ENCODE data around the gene SZT2. TPM values are rescaled to one million over a fixed set of nuclear protein-coding genes. Genes with fewer than 3 reads are reported as not detected.
A peak's percentile ranks its signal among the peaks of the same experiment; 100 is the strongest.

Gene SZT2
- total and polyA plus RNA-seq, 2 of the 13 experiments (the other 11 are each of a cell fraction or from before 2014, with no cell fraction given): 8.0 to 8.8 TPM

- TF ChIP-seq, protein P1, sequence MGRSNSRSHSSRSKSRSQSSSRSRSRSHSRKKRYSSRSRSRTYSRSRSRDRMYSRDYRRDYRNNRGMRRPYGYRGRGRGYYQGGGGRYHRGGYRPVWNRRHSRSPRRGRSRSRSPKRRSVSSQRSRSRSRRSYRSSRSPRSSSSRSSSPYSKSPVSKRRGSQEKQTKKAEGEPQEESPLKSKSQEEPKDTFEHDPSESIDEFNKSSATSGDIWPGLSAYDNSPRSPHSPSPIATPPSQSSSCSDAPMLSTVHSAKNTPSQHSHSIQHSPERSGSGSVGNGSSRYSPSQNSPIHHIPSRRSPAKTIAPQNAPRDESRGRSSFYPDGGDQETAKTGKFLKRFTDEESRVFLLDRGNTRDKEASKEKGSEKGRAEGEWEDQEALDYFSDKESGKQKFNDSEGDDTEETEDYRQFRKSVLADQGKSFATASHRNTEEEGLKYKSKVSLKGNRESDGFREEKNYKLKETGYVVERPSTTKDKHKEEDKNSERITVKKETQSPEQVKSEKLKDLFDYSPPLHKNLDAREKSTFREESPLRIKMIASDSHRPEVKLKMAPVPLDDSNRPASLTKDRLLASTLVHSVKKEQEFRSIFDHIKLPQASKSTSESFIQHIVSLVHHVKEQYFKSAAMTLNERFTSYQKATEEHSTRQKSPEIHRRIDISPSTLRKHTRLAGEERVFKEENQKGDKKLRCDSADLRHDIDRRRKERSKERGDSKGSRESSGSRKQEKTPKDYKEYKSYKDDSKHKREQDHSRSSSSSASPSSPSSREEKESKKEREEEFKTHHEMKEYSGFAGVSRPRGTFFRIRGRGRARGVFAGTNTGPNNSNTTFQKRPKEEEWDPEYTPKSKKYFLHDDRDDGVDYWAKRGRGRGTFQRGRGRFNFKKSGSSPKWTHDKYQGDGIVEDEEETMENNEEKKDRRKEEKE (IDR thresholded peaks at IDR 0.05): no peak
- TF ChIP-seq ZNF367 (CRISPR knock-in tag; IDR thresholded peaks at IDR 0.05; ENCODE audit: borderline replicate concordance): no peak
- no peak for TF ChIP-seq SP1 (IDR thresholded peaks at IDR 0.05)
- TF ChIP-seq SP1 (CRISPR knock-in tag; IDR thresholded peaks at IDR 0.05): peak; percentile 39; the same call in 1 of the 2 replicates
- peak; percentile 53; the same call in 1 of the 2 replicates for TF ChIP-seq PBX2 (CRISPR knock-in tag; IDR thresholded peaks at IDR 0.05)
- TF ChIP-seq ZNF883 (CRISPR knock-in tag; IDR thresholded peaks at IDR 0.05; ENCODE audit: not compliant biosample characterization): peak; percentile 95
- no peak; the same call in 1 of the 2 replicates for TF ChIP-seq ZSCAN22 (CRISPR knock-in tag; IDR thresholded peaks at IDR 0.05)
- TF ChIP-seq, protein P2, sequence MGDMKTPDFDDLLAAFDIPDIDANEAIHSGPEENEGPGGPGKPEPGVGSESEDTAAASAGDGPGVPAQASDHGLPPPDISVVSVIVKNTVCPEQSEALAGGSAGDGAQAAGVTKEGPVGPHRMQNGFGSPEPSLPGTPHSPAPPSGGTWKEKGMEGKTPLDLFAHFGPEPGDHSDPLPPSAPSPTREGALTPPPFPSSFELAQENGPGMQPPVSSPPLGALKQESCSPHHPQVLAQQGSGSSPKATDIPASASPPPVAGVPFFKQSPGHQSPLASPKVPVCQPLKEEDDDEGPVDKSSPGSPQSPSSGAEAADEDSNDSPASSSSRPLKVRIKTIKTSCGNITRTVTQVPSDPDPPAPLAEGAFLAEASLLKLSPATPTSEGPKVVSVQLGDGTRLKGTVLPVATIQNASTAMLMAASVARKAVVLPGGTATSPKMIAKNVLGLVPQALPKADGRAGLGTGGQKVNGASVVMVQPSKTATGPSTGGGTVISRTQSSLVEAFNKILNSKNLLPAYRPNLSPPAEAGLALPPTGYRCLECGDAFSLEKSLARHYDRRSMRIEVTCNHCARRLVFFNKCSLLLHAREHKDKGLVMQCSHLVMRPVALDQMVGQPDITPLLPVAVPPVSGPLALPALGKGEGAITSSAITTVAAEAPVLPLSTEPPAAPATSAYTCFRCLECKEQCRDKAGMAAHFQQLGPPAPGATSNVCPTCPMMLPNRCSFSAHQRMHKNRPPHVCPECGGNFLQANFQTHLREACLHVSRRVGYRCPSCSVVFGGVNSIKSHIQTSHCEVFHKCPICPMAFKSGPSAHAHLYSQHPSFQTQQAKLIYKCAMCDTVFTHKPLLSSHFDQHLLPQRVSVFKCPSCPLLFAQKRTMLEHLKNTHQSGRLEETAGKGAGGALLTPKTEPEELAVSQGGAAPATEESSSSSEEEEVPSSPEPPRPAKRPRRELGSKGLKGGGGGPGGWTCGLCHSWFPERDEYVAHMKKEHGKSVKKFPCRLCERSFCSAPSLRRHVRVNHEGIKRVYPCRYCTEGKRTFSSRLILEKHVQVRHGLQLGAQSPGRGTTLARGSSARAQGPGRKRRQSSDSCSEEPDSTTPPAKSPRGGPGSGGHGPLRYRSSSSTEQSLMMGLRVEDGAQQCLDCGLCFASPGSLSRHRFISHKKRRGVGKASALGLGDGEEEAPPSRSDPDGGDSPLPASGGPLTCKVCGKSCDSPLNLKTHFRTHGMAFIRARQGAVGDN (CRISPR knock-in tag; IDR thresholded peaks at IDR 0.05): peak; percentile 90
- no peak for TF ChIP-seq ZNF282 (IDR thresholded peaks at IDR 0.05; ENCODE audit: partially characterized antibody)
- TF ChIP-seq TRIM22 (IDR thresholded peaks at IDR 0.05): no peak
- peak; percentile 94 to 96 for TF ChIP-seq NR2F1 (CRISPR knock-in tag; IDR thresholded peaks at IDR 0.05)
- TF ChIP-seq, protein P3, sequence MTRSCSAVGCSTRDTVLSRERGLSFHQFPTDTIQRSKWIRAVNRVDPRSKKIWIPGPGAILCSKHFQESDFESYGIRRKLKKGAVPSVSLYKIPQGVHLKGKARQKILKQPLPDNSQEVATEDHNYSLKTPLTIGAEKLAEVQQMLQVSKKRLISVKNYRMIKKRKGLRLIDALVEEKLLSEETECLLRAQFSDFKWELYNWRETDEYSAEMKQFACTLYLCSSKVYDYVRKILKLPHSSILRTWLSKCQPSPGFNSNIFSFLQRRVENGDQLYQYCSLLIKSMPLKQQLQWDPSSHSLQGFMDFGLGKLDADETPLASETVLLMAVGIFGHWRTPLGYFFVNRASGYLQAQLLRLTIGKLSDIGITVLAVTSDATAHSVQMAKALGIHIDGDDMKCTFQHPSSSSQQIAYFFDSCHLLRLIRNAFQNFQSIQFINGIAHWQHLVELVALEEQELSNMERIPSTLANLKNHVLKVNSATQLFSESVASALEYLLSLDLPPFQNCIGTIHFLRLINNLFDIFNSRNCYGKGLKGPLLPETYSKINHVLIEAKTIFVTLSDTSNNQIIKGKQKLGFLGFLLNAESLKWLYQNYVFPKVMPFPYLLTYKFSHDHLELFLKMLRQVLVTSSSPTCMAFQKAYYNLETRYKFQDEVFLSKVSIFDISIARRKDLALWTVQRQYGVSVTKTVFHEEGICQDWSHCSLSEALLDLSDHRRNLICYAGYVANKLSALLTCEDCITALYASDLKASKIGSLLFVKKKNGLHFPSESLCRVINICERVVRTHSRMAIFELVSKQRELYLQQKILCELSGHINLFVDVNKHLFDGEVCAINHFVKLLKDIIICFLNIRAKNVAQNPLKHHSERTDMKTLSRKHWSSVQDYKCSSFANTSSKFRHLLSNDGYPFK (CRISPR knock-in tag; IDR thresholded peaks at IDR 0.05; ENCODE audit: borderline replicate concordance): peak; percentile 84; the same call in 1 of the 2 replicates
- no peak for TF ChIP-seq TEF (CRISPR knock-in tag; IDR thresholded peaks at IDR 0.05)
- TF ChIP-seq ZNF224 (CRISPR knock-in tag; IDR thresholded peaks at IDR 0.05): 0 out of 2 replicates have a peak, but pooled peaks have one; percentile 90
These were observed at the start of gene SZT2, which contains the start of gene MED8 (continued) for GRCh38 chr1:43389326-43390313.
